Amygdala (tissue), 56 donors: ENCODE data around the gene ARAP1.

Experiments used
- DNase-seq, 56 donors: peaks; one replicate each; lab custom pipeline; 2025; lab: John Stamatoyannopoulos, UW

The ARAP1 gene

GRCh38 chr11:72672597-72673238 is 79.5 kb downstream of the ARAP1 start:
- no peak for DNase-seq

- no peak for DNase-seq
Measured at GRCh38 chr11:72671152-72672099, 80.8 kb downstream of the ARAP1 start.

- DNase-seq = no peak
Measured at GRCh38 chr11:72670041-72670440, 82.2 kb downstream of the ARAP1 start.

GRCh38 chr11:72669527-72669926 is 82.7 kb downstream of the ARAP1 start:
- DNase-seq = no peak

GRCh38 chr11:72668629-72669347 is 83.4 kb downstream of the ARAP1 start:
- DNase-seq = peak in 3 of 56 donors; percentile 10 to 54 (median 18)

- no peak for DNase-seq
Measured at GRCh38 chr11:72665911-72666472, 86.2 kb downstream of the ARAP1 start.

GRCh38 chr11:72662036-72662435 is 90.2 kb downstream of the ARAP1 start:
- no peak for DNase-seq

GRCh38 chr11:72661486-72661885 is 90.7 kb downstream of the ARAP1 start:
- no peak for DNase-seq

- DNase-seq = peak in 1 of 56 donors; percentile 28
Measured at GRCh38 chr11:72658989-72659640, 93.1 kb downstream of the ARAP1 start.

GRCh38 chr11:72657411-72658100 is 94.7 kb downstream of the ARAP1 start:
- DNase-seq = no peak

- no peak for DNase-seq
Measured at GRCh38 chr11:72655896-72656464, 96.2 kb downstream of the ARAP1 start.

- DNase-seq = no peak
Measured at GRCh38 chr11:72655014-72655413, 97.2 kb downstream of the ARAP1 start.

- no peak for DNase-seq
Measured at GRCh38 chr11:72653649-72654048, 98.6 kb downstream of the ARAP1 start.

- DNase-seq = no peak
Measured at GRCh38 chr11:72652873-72653630, 99.2 kb downstream of the ARAP1 start.

GRCh38 chr11:72652133-72652532 is 100.1 kb downstream of the ARAP1 start:
- DNase-seq = no peak

- DNase-seq = peak in 1 of 56 donors; percentile 28
Measured at GRCh38 chr11:72649215-72649976, 102.8 kb downstream of the ARAP1 start.

GRCh38 chr11:72648384-72649136 is 103.6 kb downstream of the ARAP1 start:
- peak in 1 of 56 donors; percentile 14 for DNase-seq
